Tibial nerve (tissue), 3 donors: ENCODE data around the gene PWP2.
"Not testable (repeated sequence)": the region's sequence is repeated elsewhere in the genome, so short reads cannot be mapped to it uniquely, and the experiment has no call there.

ENCODE experiments used
- POLR2A ChIP-seq, 2 donors: fragments of 450-650 bp; IDR thresholded peaks; one replicate each; pipeline ENCODE4 v1.6.1; 2017; ENCODE audit warnings: antibody characterized with exemption in 2 of 2, mild to moderate bottlenecking in 2 of 2, moderate library complexity in 2 of 2
- TF ChIP-seq, protein P1 (sequence below), 5 experiments: fragments of 200-600 bp in 3 of 5; fragments of 450-650 bp in 2 of 5; sonication (generic) in 3 of 5; IDR thresholded peaks; one replicate each; pipeline ENCODE4 v1.5.1; 2016 to 2019; ENCODE audit warnings: antibody characterized with exemption in 5 of 5, mild to moderate bottlenecking in 3 of 5, moderate library complexity in 2 of 5

DNA sequence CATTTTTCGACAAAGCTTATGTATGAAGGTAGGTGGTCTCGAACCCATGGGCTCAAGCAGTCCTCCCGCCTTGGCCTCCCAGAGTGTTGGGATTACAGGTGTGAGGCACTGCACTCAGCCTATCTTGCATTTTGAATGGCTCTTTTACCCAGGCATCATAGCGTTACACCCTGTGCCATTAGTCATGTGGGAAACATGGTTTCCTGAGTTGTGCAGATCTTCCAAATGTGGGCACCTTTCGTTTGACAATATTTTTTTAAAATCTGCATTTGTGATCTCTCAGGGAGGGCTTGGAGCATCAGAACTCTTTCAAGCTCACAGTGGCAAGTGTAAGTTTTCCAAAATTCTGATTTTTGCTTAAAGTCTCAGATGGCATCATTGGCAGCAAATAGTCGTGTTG lies 8.7 kb upstream of the PWP2 start:
- TF ChIP-seq, protein P1, sequence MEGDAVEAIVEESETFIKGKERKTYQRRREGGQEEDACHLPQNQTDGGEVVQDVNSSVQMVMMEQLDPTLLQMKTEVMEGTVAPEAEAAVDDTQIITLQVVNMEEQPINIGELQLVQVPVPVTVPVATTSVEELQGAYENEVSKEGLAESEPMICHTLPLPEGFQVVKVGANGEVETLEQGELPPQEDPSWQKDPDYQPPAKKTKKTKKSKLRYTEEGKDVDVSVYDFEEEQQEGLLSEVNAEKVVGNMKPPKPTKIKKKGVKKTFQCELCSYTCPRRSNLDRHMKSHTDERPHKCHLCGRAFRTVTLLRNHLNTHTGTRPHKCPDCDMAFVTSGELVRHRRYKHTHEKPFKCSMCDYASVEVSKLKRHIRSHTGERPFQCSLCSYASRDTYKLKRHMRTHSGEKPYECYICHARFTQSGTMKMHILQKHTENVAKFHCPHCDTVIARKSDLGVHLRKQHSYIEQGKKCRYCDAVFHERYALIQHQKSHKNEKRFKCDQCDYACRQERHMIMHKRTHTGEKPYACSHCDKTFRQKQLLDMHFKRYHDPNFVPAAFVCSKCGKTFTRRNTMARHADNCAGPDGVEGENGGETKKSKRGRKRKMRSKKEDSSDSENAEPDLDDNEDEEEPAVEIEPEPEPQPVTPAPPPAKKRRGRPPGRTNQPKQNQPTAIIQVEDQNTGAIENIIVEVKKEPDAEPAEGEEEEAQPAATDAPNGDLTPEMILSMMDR (IDR thresholded peaks at IDR 0.05): not testable (repeated sequence)
- TF ChIP-seq POLR2A (IDR thresholded peaks at IDR 0.05): not testable (repeated sequence)
